C4-2B (cell line): Measurements from ENCODE around the gene RBFOX2.

Source experiments
- CTCF ChIP-seq: fragments of 450-650 bp; conservative IDR thresholded peaks from 2 replicates; pipeline ENCODE4 v1.5.1; 2017; ENCODE audit warnings: mild to moderate bottlenecking
- ZFX ChIP-seq: fragments of 450-650 bp; IDR thresholded peaks from 2 replicates; pipeline ENCODE4 v1.6.1; 2017

GRCh38 chr22:36042240-36042639, 13.6 kb upstream of the RBFOX2 start:
- no peak for TF ChIP-seq CTCF
- TF ChIP-seq ZFX, result no peak
